Measurements from ENCODE around the gene SH3RF3.

The SH3RF3 gene

DNA sequence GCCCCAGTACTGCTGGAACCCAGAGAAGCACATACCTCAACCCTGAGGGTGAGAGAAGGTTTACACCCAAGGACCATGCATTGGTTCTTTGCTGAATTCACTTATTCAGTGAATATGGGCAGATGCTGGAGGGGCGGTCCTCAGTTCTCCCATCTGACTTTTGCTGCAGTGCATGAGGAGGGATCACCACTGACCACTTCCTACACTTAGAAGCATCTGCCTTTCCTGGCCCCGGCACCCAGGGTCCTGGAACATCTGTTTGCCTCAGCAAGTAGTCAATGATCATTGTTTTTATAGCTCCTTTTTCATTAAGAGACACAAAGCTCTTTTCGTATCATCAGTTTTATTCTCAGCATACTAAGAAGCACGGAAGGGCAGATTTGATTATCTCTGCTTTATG lies 211.4 kb downstream of the SH3RF3 start:
- DNase-seq (ENCODE audit: low read depth) = no peak

DNA sequence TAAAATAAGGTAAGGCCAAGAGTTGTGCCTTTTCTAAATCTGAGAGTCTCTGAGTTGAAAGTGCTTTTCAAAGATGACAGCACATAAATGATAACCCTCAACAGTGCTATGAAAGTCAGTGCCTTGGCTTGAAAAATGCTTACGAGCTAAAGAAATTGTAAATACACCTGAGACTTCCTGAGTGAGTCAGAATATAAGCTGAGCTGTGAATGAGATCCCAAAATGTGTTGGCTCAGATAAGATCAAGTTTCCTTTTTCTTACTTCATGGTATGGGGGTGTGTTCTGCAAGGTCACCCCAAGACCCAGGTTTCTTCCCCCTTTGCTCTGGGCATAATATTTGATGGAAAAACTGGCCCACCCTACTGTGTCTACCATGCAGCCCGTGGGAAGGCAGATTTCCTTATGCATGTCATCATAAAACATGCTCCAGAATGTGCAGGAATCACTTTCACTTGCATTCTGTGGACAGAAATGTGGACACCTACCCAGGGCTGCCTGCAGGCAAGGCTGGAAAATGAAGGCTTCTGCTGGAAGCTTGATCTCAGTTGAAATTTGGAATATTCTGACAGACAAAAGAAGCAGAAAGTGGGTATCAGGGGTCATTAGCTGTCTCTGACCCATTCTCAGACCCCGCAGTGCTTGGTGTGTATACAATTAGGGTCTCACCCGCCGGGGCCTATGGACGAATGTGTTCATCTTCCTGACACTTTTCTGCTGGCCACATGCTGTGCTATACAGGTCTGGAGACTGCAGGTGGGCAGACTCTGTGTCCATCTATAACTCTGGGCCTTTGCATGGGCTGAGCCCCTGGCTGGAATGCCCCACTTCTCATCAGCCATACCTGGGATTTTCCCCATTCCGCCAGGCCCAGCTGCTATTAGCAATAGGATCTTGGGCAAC lies 212.6 kb downstream of the SH3RF3 start:
- DNase-seq (ENCODE audit: low read depth) = no peak

GRCh38 chr2:109342256-109342850 lies 213.3 kb downstream of the SH3RF3 start:
- DNase-seq (ENCODE audit: low read depth) = no peak

DNA sequence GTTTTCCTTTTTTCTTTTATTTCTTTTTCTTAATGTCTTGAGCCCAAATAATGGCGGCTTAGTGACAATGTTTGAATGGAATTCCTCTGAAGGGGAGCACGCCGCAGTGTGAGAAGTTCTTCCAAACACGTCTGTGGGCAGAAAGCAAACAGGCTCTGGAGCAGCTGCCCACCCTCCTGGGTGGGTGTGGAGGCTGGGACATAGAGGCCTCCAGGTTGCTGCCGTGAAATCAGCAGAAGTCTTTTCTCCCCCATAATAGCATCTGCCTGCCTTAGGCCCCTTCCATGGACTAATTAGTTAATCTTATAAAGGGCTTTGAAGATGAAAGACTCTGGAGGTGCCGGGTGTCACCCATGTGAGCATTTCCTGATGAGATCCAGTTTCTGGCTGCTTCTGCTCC lies 213.9 kb downstream of the SH3RF3 start:
- no peak for DNase-seq (ENCODE audit: low read depth)

GRCh38 chr2:109343460-109343859 lies 214.5 kb downstream of the SH3RF3 start:
- no peak for DNase-seq (ENCODE audit: low read depth)

GRCh38 chr2:109344270-109344805 lies 215.3 kb downstream of the SH3RF3 start:
- DNase-seq (ENCODE audit: low read depth) = no peak

GRCh38 chr2:109345091-109345490 lies 216.1 kb downstream of the SH3RF3 start:
- DNase-seq (ENCODE audit: low read depth) = no peak

DNA sequence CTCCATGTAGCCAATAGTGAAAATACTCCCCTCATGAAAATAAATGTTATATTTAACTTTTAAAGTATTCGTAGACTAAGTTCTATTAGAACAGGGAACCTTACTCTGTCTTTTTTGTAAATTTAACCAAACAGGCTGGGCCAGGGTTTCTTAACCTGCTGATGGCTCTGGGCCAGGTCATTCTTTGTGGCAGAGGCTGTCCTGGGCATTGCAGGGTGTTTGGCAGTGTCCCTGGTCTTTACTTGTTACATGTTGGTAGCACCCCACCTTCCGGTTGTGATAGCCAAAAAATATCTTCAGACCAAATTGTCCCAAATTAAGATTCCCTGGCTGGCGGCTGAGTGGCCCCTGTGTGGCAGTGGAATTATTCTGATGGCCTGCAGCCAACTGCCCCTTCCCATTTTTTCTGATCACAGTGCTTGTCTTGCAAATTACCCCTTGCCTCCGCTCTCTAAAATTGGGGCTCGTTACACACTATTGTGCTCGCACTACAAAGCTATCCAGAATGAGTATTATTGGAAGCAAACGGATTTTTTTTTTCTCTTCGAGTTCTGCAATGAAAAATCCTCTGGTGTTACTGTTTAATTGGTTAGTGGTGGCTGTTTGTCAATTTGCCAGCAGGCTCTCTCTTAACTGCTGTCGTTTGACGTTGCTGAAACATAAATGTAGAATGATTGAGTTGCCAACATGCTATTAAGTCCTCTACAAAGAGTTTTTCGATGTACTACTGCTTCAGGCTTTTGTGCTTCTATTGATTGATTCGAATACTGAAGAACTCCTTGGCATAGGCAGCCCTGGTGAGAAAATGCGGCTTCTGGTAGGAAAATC lies 216.9 kb downstream of the SH3RF3 start:
- no peak for DNase-seq (ENCODE audit: low read depth)

- DNase-seq (ENCODE audit: low read depth) = no peak
Measured at GRCh38 chr2:109346601-109347228, 217.7 kb downstream of the SH3RF3 start.

- no peak for DNase-seq (ENCODE audit: low read depth)
Measured at GRCh38 chr2:109347626-109348025, 218.6 kb downstream of the SH3RF3 start.

DNA sequence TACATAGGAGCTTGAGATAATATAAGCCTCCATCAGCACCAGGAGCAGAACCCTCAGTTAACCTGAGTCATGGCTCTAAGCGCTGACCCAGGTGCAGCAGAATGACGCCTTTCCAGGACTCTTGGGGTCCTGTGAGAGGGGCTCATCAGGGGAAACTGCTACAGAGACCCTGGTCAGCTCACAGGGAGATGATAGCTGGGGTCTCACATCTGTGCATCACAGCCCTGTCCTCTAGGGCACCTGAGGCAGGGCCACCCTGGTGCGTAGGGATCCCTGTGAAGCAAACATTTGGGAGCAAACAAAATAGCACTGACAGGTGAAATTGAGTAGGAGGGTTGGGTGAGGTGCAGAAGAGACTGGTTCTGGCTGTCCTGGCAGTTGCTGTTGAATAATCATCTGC lies 219.2 kb downstream of the SH3RF3 start:
- DNase-seq (ENCODE audit: low read depth) = no peak

GRCh38 chr2:109348671-109349502 lies 219.9 kb downstream of the SH3RF3 start:
- no peak for DNase-seq (ENCODE audit: low read depth)

- DNase-seq (ENCODE audit: low read depth) = no peak
Measured at GRCh38 chr2:109349503-109350465, 220.8 kb downstream of the SH3RF3 start.

GRCh38 chr2:109350526-109350925 lies 221.5 kb downstream of the SH3RF3 start:
- DNase-seq (ENCODE audit: low read depth) = no peak

GRCh38 chr2:109351164-109351756 lies 222.3 kb downstream of the SH3RF3 start:
- DNase-seq (ENCODE audit: low read depth) = no peak

DNA sequence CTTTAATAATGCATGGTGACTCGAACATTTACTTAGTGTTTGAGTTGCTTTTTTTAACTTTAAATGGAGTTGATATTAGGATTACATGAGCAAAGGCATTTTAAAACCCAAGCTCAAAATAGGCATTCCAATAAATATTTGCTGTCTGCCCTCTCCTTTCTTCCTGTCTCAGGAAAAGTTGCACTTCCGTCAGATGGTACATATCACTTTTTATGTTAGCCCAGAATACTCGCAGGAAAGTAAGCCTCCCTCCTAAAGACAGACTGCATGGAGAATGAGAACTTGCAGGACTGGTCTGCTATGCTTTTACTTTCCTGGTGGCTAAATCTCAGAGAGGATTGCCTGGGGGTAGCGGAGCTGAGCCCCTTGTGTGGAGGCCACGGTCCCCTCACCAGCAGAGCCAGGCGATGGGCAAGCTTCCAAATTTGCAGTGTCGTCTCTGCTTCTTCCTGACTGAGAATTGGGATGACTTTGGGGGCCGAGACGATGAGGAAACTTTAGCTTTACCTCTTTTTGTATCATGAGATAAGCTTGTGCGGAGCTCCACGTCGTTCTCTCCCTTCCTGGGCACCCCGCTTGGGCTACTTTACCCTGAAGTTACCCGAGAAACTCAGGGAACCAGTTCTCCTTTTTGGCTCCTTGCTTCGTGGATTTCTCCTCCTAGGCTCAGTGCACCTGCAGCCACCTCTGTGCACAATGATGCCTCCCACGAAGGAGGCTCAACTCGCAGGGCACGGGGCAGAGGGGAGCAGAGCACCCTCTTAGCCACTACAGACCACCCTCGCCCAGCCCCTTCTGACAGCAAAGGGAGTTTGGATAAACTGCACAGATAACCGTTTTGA lies 223.3 kb downstream of the SH3RF3 start:
- no peak for DNase-seq (ENCODE audit: low read depth)

GRCh38 chr2:109352898-109353689 lies 224.1 kb downstream of the SH3RF3 start:
- DNase-seq (ENCODE audit: low read depth) = no peak

Data from non-pigmented ciliary epithelial cell (primary cell).